Panc1 (cell line): ENCODE measurements around the gene TMEM150B. TPM values are rescaled to one million over a fixed set of nuclear protein-coding genes. Genes with fewer than 3 reads are reported as not detected.

Source experiments
- ATAC-seq: fragments of 200-7000 bp; cut with Tn5 transposase; 2 replicates; pipeline ENCODE4 v1.9.1; 2020; ENCODE audit warnings: mild to moderate bottlenecking, moderate library complexity
- BruUV-seq: library from RNA; stranded (reverse); fragments of 400-500 nt; replicated peaks from 2 replicates; lab custom pipeline; 2021; lab: Mats Ljungman, UMichigan
- CTCF ChIA-PET: fragments of 300-600 bp; sonication (Branson Sonifier 250); formaldehyde crosslinking; loops from one replicate; lab custom pipeline; 2022; ENCODE audit warnings: antibody characterized with exemption; lab: Charles Lee
- POLR2A ChIA-PET: fragments of 300-600 bp; sonication (Branson Sonifier 250); formaldehyde crosslinking; loops from one replicate; lab custom pipeline; 2022; ENCODE audit warnings: antibody characterized with exemption; lab: Charles Lee
- DNase-seq: peaks from one replicate; pipeline ENCODE4 v3.0.0-alpha.2; 2010; ENCODE audit warnings: low read depth, low spot score
- H3K27ac ChIP-seq: 2 replicates; pipeline ENCODE4 v1.5.1; 2011; ENCODE audit warnings: mild to moderate bottlenecking, low read length, inconsistent platforms
- H3K27me3 ChIP-seq: fragments of 200-500 bp; sonication (Bioruptor generic); 2 replicates; pipeline ENCODE4 v1.6.0; 2014; ENCODE audit warnings: low read length, inconsistent platforms; ENCODE audit not compliant: control insufficient read depth, insufficient read depth
- H3K36me3 ChIP-seq: fragments of 200-500 bp; sonication (Bioruptor generic); 2 replicates; pipeline ENCODE4 v1.5.1; 2014; ENCODE audit warnings: inconsistent platforms, mild to moderate bottlenecking, low read length, moderate library complexity; ENCODE audit not compliant: control insufficient read depth, insufficient read depth
- H3K4me1 ChIP-seq: 2 replicates; pipeline ENCODE4 v1.5.1; 2011; ENCODE audit warnings: inconsistent platforms, mild to moderate bottlenecking, low read length, moderate library complexity; ENCODE audit not compliant: control insufficient read depth, insufficient read depth
- H3K4me3 ChIP-seq, 2 experiments: 2 replicates each; pipeline ENCODE4 v1.5.1; 2011 to 2012; ENCODE audit warnings: low read depth in 2 of 2, low read length in 2 of 2, mild to moderate bottlenecking in 2 of 2, inconsistent platforms in 1 of 2, moderate library complexity in 1 of 2
- H3K9me3 ChIP-seq: fragments of 200-500 bp; sonication (Bioruptor generic); 2 replicates; pipeline ENCODE4 v1.5.1; 2014; ENCODE audit warnings: low read depth, mild to moderate bottlenecking, inconsistent platforms, low read length, moderate library complexity; ENCODE audit not compliant: control insufficient read depth, insufficient read depth
- CTCF ChIP-seq: fragments of 450-650 bp; IDR thresholded peaks from 2 replicates; pipeline ENCODE4 v1.5.1; 2017; ENCODE audit warnings: mild to moderate bottlenecking
- POLR2AphosphoS5 ChIP-seq: IDR thresholded peaks from 2 replicates; pipeline ENCODE4 v1.6.1; 2012; ENCODE audit warnings: mild to moderate bottlenecking, low read depth, low read length, moderate library complexity
- REST ChIP-seq, 2 experiments: IDR thresholded peaks; 2 replicates each; pipeline ENCODE4 v1.6.1; 2011 to 2012; ENCODE audit warnings: low read depth in 2 of 2, control low read depth in 1 of 2, low read length in 1 of 2, mild to moderate bottlenecking in 1 of 2, moderate library complexity in 1 of 2; ENCODE audit not compliant: insufficient read depth in 1 of 2
- SIN3A ChIP-seq: IDR thresholded peaks from 2 replicates; pipeline ENCODE4 v1.6.1; 2012; ENCODE audit warnings: low read depth, mild to moderate bottlenecking, low read length, moderate library complexity, borderline replicate concordance; ENCODE audit not compliant: insufficient read depth
- TCF7L2 ChIP-seq: IDR thresholded peaks from 2 replicates; pipeline ENCODE4 v1.6.1; 2011; ENCODE audit warnings: mild to moderate bottlenecking, low read depth, low read length, inconsistent platforms
- in situ Hi-C: cut with HindIII; loops from 2 replicates; pipeline ENCODE4 v1.10.0; 2016; ENCODE audit warnings: low sequenced_read_pairs, low pct_unique_long_range_greater_than_20kb
- intact Hi-C: fragments of 100-400 bp; cut with micrococcal nuclease; formaldehyde crosslinking; loops from one replicate; pipeline ENCODE4 v1.10.0; 2022; ENCODE audit not compliant: unreplicated experiment
- total RNA-seq: library from RNA; stranded (reverse); gene quantifications from one replicate; pipeline ENCODE4 v1.2.1, GENCODE V29; 2021; ENCODE audit not compliant: unreplicated experiment

The TMEM150B gene
- total RNA-seq, 1 experiment from 2014 or later: not detected

GRCh38 chr19:55272142-55272541, 53.0 kb downstream of the TMEM150B start:
- in situ Hi-C loops (no loop called here), intact Hi-C loops (no loop called here)
- no peak overlapping the region for H3K4me3 ChIP-seq
- no peaks in the 10 kb centered on the region for H3K36me3 ChIP-seq
- no peaks in the 10 kb centered on the region for H3K4me1 ChIP-seq
- no peak for ATAC-seq
- CTCF ChIA-PET: no interaction called here
- no peak overlapping the region for H3K27ac ChIP-seq
- no peak for DNase-seq
- POLR2A ChIA-PET: interaction anchor here (1.1 kb wide), 1 partner anchor 13 kb away, joined by 4 read pairs; no protein-coding TSS in a partner anchor
- no TSS peak for BruUV-seq
- no peaks in the 10 kb centered on the region for H3K27me3 ChIP-seq
- no peaks in the 10 kb centered on the region for H3K9me3 ChIP-seq
- TF ChIP-seq CTCF (no peak), SIN3A (no peak), REST (IDR thresholded peaks at IDR 0.05; ENCODE audit: insufficient read depth in 1 of 2, low read depth in 2 of 2, low read length in 1 of 2) (no peak), TCF7L2 (no peak), POLR2AphosphoS5 (no peak)

GRCh38 chr19:55270172-55270942, 54.8 kb downstream of the TMEM150B start:
- H3K27ac ChIP-seq: no peak overlapping the region
- no peaks in the 10 kb centered on the region for H3K4me1 ChIP-seq
- ATAC-seq (no peak; the same call in 1 of the 2 replicates), DNase-seq (no peak)
- H3K27me3 ChIP-seq: no peaks in the 10 kb centered on the region
- no peaks in the 10 kb centered on the region for H3K9me3 ChIP-seq
- in situ Hi-C loops (no loop called here), intact Hi-C loops (no loop called here)
- H3K4me3 ChIP-seq: no peak overlapping the region
- CTCF ChIA-PET: interaction anchor here (0.5 to 1.0 kb wide), 2 partner anchors 31 to 840 kb away, joined by 3 to 13 read pairs; no protein-coding TSS in a partner anchor
- no peaks in the 10 kb centered on the region for H3K36me3 ChIP-seq
- POLR2A ChIA-PET: no interaction called here
- BruUV-seq: no TSS peak
- TF ChIP-seq REST (IDR thresholded peaks at IDR 0.05; ENCODE audit: insufficient read depth in 1 of 2, low read depth in 2 of 2, low read length in 1 of 2): no peak
- no peak for TF ChIP-seq POLR2AphosphoS5
- TF ChIP-seq SIN3A: no peak
- TF ChIP-seq CTCF: no peak
- TF ChIP-seq TCF7L2: no peak
